Measurements from ENCODE around the gene BARHL2.

BARHL2 gene

GRCh38 chr1:90748668-90749067 is 31.6 kb upstream of the BARHL2 start:
- Histone ChIP-seq H3K4me1 (ENCODE audit: control insufficient read depth, insufficient read depth, low read length) (no peaks in the 10 kb centered on the region), H3K36me3 (ENCODE audit: control insufficient read depth in 2 of 2, insufficient read depth in 1 of 2, low read length in 2 of 2) (no peaks in the 10 kb centered on the region), H3K27ac (ENCODE audit: extremely low read depth, low read depth, low read length) (no peak overlapping the region), H3K9me3 (ENCODE audit: control insufficient read depth, insufficient read depth, low read depth, low read length) (no peaks in the 10 kb centered on the region), H3K4me3 (ENCODE audit: low read depth, low read length) (no peak overlapping the region)
- TF ChIP-seq ZNF114 (tag by site-specific recombination; IDR thresholded peaks at IDR 0.05) (no peak), ZNF792 (tag by site-specific recombination; IDR thresholded peaks at IDR 0.05) (no peak), ZNF791 (tag by site-specific recombination; IDR thresholded peaks at IDR 0.05) (no peak), ZNF571 (tag by site-specific recombination; IDR thresholded peaks at IDR 0.05) (no peak), ZNF248 (tag by site-specific recombination; IDR thresholded peaks at IDR 0.05) (no peak)
- TF ChIP-seq, protein P1, sequence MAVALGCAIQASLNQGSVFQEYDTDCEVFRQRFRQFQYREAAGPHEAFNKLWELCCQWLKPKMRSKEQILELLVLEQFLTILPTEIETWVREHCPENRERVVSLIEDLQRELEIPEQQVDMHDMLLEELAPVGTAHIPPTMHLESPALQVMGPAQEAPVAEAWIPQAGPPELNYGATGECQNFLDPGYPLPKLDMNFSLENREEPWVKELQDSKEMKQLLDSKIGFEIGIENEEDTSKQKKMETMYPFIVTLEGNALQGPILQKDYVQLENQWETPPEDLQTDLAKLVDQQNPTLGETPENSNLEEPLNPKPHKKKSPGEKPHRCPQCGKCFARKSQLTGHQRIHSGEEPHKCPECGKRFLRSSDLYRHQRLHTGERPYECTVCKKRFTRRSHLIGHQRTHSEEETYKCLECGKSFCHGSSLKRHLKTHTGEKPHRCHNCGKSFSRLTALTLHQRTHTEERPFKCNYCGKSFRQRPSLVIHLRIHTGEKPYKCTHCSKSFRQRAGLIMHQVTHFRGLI (tag by site-specific recombination; IDR thresholded peaks at IDR 0.05) = no peak
- POLR2A ChIA-PET = no interaction called here
- CTCF ChIA-PET = no interaction called here

DNA sequence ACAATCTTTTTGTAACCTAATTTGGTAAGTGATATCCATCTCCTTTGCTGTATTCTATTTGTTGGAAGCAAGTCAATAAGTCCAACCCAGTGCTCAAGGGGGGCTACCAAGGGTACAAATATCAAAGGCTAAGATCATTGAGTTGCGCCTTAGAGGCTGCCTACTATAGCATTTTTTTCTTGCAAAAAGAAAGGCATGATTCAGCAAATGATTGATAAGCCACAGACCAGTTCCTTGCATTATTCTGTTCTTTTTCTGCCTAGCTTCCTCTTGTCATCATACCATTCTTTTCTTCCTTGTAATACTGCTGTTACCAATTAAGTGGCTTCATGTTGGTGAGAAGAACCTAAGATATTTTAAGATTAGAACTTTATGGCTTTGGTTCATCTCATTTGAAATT is 29.8 kb upstream of the BARHL2 start:
- TF ChIP-seq REPIN1 (tag by site-specific recombination; IDR thresholded peaks at IDR 0.05; ENCODE audit: low read depth) (no peak), GFI1B (tag by site-specific recombination; IDR thresholded peaks at IDR 0.05) (no peak), KLF1 (tag by site-specific recombination; IDR thresholded peaks at IDR 0.05) (no peak), MZF1 (tag by site-specific recombination; IDR thresholded peaks at IDR 0.05; ENCODE audit: borderline replicate concordance) (no peak), ZNF518A (tag by site-specific recombination; conservative IDR thresholded peaks at IDR 0.05; ENCODE audit: low read depth) (no peak), ZNF785 (tag by site-specific recombination; IDR thresholded peaks at IDR 0.05) (no peak)
- TF ChIP-seq, protein P2, sequence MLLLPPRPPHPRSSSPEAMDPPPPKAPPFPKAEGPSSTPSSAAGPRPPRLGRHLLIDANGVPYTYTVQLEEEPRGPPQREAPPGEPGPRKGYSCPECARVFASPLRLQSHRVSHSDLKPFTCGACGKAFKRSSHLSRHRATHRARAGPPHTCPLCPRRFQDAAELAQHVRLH (tag by site-specific recombination; IDR thresholded peaks at IDR 0.05) = no peak
- TF ChIP-seq, protein P3, sequence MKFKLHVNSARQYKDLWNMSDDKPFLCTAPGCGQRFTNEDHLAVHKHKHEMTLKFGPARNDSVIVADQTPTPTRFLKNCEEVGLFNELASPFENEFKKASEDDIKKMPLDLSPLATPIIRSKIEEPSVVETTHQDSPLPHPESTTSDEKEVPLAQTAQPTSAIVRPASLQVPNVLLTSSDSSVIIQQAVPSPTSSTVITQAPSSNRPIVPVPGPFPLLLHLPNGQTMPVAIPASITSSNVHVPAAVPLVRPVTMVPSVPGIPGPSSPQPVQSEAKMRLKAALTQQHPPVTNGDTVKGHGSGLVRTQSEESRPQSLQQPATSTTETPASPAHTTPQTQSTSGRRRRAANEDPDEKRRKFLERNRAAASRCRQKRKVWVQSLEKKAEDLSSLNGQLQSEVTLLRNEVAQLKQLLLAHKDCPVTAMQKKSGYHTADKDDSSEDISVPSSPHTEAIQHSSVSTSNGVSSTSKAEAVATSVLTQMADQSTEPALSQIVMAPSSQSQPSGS (tag by site-specific recombination; IDR thresholded peaks at IDR 0.05; ENCODE audit: low read depth) = no peak
- TF ChIP-seq, protein P4, sequence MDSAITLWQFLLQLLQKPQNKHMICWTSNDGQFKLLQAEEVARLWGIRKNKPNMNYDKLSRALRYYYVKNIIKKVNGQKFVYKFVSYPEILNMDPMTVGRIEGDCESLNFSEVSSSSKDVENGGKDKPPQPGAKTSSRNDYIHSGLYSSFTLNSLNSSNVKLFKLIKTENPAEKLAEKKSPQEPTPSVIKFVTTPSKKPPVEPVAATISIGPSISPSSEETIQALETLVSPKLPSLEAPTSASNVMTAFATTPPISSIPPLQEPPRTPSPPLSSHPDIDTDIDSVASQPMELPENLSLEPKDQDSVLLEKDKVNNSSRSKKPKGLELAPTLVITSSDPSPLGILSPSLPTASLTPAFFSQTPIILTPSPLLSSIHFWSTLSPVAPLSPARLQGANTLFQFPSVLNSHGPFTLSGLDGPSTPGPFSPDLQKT (IDR thresholded peaks at IDR 0.05; ENCODE audit: borderline replicate concordance, low read depth, low read length) = no peak
- ChIA-PET CTCF (interaction anchor here (1.5 kb wide), 1 partner anchor 25 kb away, joined by 5 read pairs; no protein-coding TSS in a partner anchor), POLR2A (no interaction called here)
- no peak overlapping the region for H3K27ac ChIP-seq (ENCODE audit: extremely low read depth, low read depth, low read length)
- no peaks in the 10 kb centered on the region for H3K36me3 ChIP-seq (ENCODE audit: control insufficient read depth in 2 of 2, insufficient read depth in 1 of 2, low read length in 2 of 2)
- H3K4me3 ChIP-seq (ENCODE audit: low read depth, low read length) = no peak overlapping the region
- H3K4me1 ChIP-seq (ENCODE audit: control insufficient read depth, insufficient read depth, low read length) = no peaks in the 10 kb centered on the region
- no peaks in the 10 kb centered on the region for H3K9me3 ChIP-seq (ENCODE audit: control insufficient read depth, insufficient read depth, low read depth, low read length)

Measured in HEK293 (cell line).